H1 (cell line): ENCODE measurements around the gene CUBN. TPM values are rescaled to one million over a fixed set of nuclear protein-coding genes. Genes with fewer than 3 reads are reported as not detected.

ENCODE experiments used
- CHD2 ChIP-seq: IDR thresholded peaks from 2 replicates; pipeline ENCODE4 v1.6.1; 2012; ENCODE audit warnings: low read length, improper control_type of control experiment
- CHD7 ChIP-seq: fragments of 300-600 bp; sonication (generic); IDR thresholded peaks from 2 replicates; pipeline ENCODE4 v1.7.1; 2012; ENCODE audit warnings: low read length, moderate library complexity, mild to moderate bottlenecking, inconsistent platforms; ENCODE audit not compliant: insufficient replicate concordance
- EP300 ChIP-seq, 2 experiments: IDR thresholded peaks; 1 replicate in 1 of 2; 2 replicates in 1 of 2; pipeline ENCODE4 v1.6.1; 2011 to 2012; ENCODE audit warnings: low read depth in 2 of 2, low read length in 2 of 2, mild to moderate bottlenecking in 2 of 2, borderline replicate concordance in 1 of 2, inconsistent platforms in 1 of 2, moderate library complexity in 1 of 2
- JUN ChIP-seq: IDR thresholded peaks from 2 replicates; pipeline ENCODE4 v1.6.1; 2011; ENCODE audit warnings: low read depth, mild to moderate bottlenecking, improper control_type of control experiment, low read length
- MAX ChIP-seq: IDR thresholded peaks from 2 replicates; pipeline ENCODE4 v1.6.1; 2012; ENCODE audit warnings: inconsistent platforms
- PHF8 ChIP-seq: fragments of 200-600 bp; sonication (generic); conservative IDR thresholded peaks from 2 replicates; pipeline ENCODE4 v1.7.1; 2012; ENCODE audit warnings: low read depth, mild to moderate bottlenecking, inconsistent platforms, low read length, moderate library complexity
- POLR2A ChIP-seq, 2 experiments: IDR thresholded peaks; 1 replicate in 1 of 2; 2 replicates in 1 of 2; pipeline ENCODE4 v1.6.1; 2011; ENCODE audit warnings: low read depth in 2 of 2, low read length in 2 of 2, mild to moderate bottlenecking in 2 of 2; ENCODE audit errors: control extremely low read depth in 1 of 2
- SAP30 ChIP-seq: fragments of 300-600 bp; sonication (generic); IDR thresholded peaks from 2 replicates; pipeline ENCODE4 v1.7.1; 2012; ENCODE audit warnings: low read length, moderate library complexity, mild to moderate bottlenecking, inconsistent platforms; ENCODE audit not compliant: insufficient read depth, insufficient replicate concordance
- SP1 ChIP-seq: IDR thresholded peaks from 2 replicates; pipeline ENCODE4 v1.6.1; 2011; ENCODE audit warnings: low read depth, low read length
- SP2 ChIP-seq: IDR thresholded peaks from 2 replicates; pipeline ENCODE4 v1.6.1; 2012; ENCODE audit warnings: mild to moderate bottlenecking, low read length, inconsistent platforms
- TAF7 ChIP-seq: optimal IDR thresholded peaks from 2 replicates; pipeline ENCODE3; 2011; ENCODE audit warnings: low read depth, mild to moderate bottlenecking, inconsistent platforms, low read length, moderate library complexity, borderline replicate concordance
- polyA plus RNA-seq, 7 experiments: library from polyadenylated mRNA; depleted of rRNA in 3 of 7; stranded (reverse) in 5 of 7; unstranded in 2 of 7; fragments of >200 nt in 5 of 7; fragments of 200-250 nt in 2 of 7; gene quantifications; 1 replicate in 5 of 7; 2 replicates in 1 of 7; 4 replicates in 1 of 7; pipeline versions ENCODE4 v1.2.1 to v1.2.3, GENCODE V29; 2011 to 2013; ENCODE audit warnings: missing spikeins in 2 of 7, mixed read lengths in 2 of 7
- total RNA-seq: library from RNA; stranded (reverse); fragmentation: NEBNext Ultra II Directional; extraction: Animal tissue kit (Norgen Biotek cat#: 25700); gene quantifications from 2 replicates; pipeline ENCODE4 v1.2.1, GENCODE V29; 2021

Gene CUBN
- total and polyA plus RNA-seq, 2 of the 8 experiments (the other 6 are each of a cell fraction or from before 2014, with no cell fraction given), result 0.04 to 0.08 TPM

DNA sequence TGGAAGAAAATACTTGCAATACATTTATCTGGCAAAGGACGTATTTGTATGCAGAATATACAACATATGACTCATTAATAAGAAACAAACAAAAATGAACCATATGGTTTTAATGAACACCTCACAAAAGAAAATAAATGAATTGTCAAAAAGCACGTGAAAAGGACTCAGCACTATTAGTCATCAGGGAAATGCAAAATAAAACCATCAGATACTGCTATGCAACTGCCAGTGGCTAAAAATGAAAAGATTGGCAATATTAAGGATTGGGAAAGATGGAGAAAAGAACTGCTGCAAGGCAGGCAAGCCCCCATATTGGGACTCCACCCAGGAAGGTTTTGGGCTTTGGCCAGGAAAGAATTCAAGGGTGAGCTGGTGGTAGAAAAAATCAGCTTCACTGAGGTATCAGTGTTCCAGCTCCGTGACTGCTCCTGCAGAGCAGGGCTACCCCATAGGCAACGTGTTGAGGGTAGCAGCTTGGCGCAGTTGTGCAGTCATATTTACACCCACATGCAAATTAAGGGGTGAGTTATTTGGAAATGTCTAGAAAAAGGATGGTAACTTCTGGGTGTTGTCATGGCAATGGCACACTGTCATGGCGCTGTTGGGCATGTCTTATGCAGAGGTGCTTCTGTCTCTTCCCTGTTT, 72.7 kb downstream of the CUBN start (continued):
- TF ChIP-seq CHD7 (no peak), POLR2A (IDR thresholded peaks at IDR 0.05; ENCODE audit: control extremely low read depth in 1 of 2, low read depth in 2 of 2, low read length in 2 of 2) (no peak), JUN (no peak), SAP30 (no peak), SP2 (no peak), MAX (no peak), TAF7 (no peak), CHD2 (no peak), PHF8 (no peak), EP300 (IDR thresholded peaks at IDR 0.05; ENCODE audit: borderline replicate concordance in 1 of 2, low read depth in 2 of 2, low read length in 2 of 2) (no peak), SP1 (no peak)
